SU-DHL-6 (cell line): Measurements from ENCODE around the gene C5orf47.

Source experiments
- CTCF ChIP-seq: fragments of 200-600 bp; sonication (generic); IDR thresholded peaks from one replicate; pipeline ENCODE4 v1.5.1; 2017; ENCODE audit warnings: antibody characterized with exemption, mild to moderate bottlenecking, low read length, moderate library complexity; ENCODE audit not compliant: insufficient read depth, poor library complexity, severe bottlenecking
- EZH2phosphoT487 ChIP-seq: fragments of 200-600 bp; sonication (generic), shearing (Covaris generic); conservative IDR thresholded peaks from 2 replicates; pipeline ENCODE4 v1.6.1; 2018; ENCODE audit warnings: mild to moderate bottlenecking, antibody characterized with exemption, low read length, moderate library complexity, mixed read lengths

- no peak for TF ChIP-seq CTCF
- no peak for TF ChIP-seq EZH2phosphoT487
Observed at GRCh38 chr5:174003795-174004194, 14.8 kb downstream of the C5orf47 start.
